NCI-H1436 treated with DMSO at 0.1 percent for 48 hours (cell line): Measurements from ENCODE around the gene PLD4.
"Not testable (repeated sequence)": the region's sequence is repeated elsewhere in the genome, so short reads cannot be mapped to it uniquely, and the experiment has no call there.

Experiments
- DNase-seq: peaks from one replicate; lab custom pipeline; 2025; lab: John Stamatoyannopoulos, UW

The PLD4 gene

GRCh38 chr14:104924421-104925213 lies at the start of gene PLD4:
Gene PLD4 (plus strand): TSS chr14:104924879. CDS start chr14:104927141, 2,262 bp downstream.
- DNase-seq, result no peak

GRCh38 chr14:104875412-104875751 lies 49.3 kb upstream of the PLD4 start:
- DNase-seq, result no peak

GRCh38 chr14:104875811-104876210 lies 48.9 kb upstream of the PLD4 start:
- DNase-seq, result no peak

- no peak for DNase-seq
These were observed 48.4 kb upstream of the PLD4 start for GRCh38 chr14:104876251-104876699.

- no peak for DNase-seq
These were observed 47.4 kb upstream of the PLD4 start for GRCh38 chr14:104877066-104877805.

GRCh38 chr14:104877806-104878550 lies 46.7 kb upstream of the PLD4 start:
- no peak for DNase-seq

- DNase-seq, result no peak
These were observed 46.1 kb upstream of the PLD4 start for GRCh38 chr14:104878582-104878981.

- no peak for DNase-seq
These were observed 45.3 kb upstream of the PLD4 start for GRCh38 chr14:104879201-104879982.

- no peak for DNase-seq
These were observed 44.6 kb upstream of the PLD4 start for GRCh38 chr14:104879983-104880565.

- DNase-seq, result no peak
These were observed 44.0 kb upstream of the PLD4 start for GRCh38 chr14:104880584-104881210.

GRCh38 chr14:104881369-104881979 lies 43.2 kb upstream of the PLD4 start:
- no peak for DNase-seq

- peak; percentile 0 for DNase-seq
These were observed 42.2 kb upstream of the PLD4 start for GRCh38 chr14:104882325-104882973.

GRCh38 chr14:104882991-104883660 lies 41.6 kb upstream of the PLD4 start:
- DNase-seq, result no peak

GRCh38 chr14:104883681-104884361 lies 40.9 kb upstream of the PLD4 start:
- no peak for DNase-seq

GRCh38 chr14:104884381-104884780 lies 40.3 kb upstream of the PLD4 start:
- not testable (repeated sequence) for DNase-seq

- no peak for DNase-seq
These were observed 39.4 kb upstream of the PLD4 start for GRCh38 chr14:104885031-104885972.

GRCh38 chr14:104885973-104886689 lies 38.5 kb upstream of the PLD4 start:
- no peak for DNase-seq
